Sigmoid colon (tissue), 7 donors: Measurements from ENCODE around the gene ANO1. TPM values are rescaled to one million over a fixed set of nuclear protein-coding genes. Genes with fewer than 3 reads are reported as not detected.

ENCODE experiments used
- DNase-seq: peaks from one replicate; pipeline ENCODE4 v3.0.0-alpha.2; 2019
- H3K27ac ChIP-seq, 4 donors: fragments of 200-600 bp; sonication (generic); one replicate each; pipeline ENCODE4 v1.5.1; 2016 to 2019; ENCODE audit warnings: mild to moderate bottlenecking in 1 of 4
- H3K27me3 ChIP-seq, 3 donors: fragments of 200-600 bp; sonication (generic); one replicate each; pipeline ENCODE4 v1.5.1; 2019; ENCODE audit warnings: mild to moderate bottlenecking in 1 of 3
- H3K36me3 ChIP-seq, 4 donors: fragments of 200-600 bp; sonication (generic); one replicate each; pipeline ENCODE4 v1.5.1; 2016 to 2019
- H3K4me1 ChIP-seq, 4 donors: fragments of 200-600 bp; sonication (generic); one replicate each; pipeline ENCODE4 v1.5.1; 2017 to 2019
- H3K4me3 ChIP-seq, 4 donors: fragments of 200-600 bp; sonication (generic); one replicate each; pipeline ENCODE4 v1.5.1; 2017 to 2019; ENCODE audit warnings: mild to moderate bottlenecking in 2 of 4, moderate library complexity in 1 of 4
- H3K9me3 ChIP-seq, 4 donors: fragments of 200-600 bp in 3 of 4; sonication (generic) in 3 of 4; one replicate each; pipeline versions ENCODE4 v1.5.1 to v1.6.1; 2013 to 2019
- EP300 ChIP-seq, 4 donors: sonication (generic); formaldehyde crosslinking; IDR thresholded peaks; one replicate each; pipeline ENCODE4 v1.6.1; 2017; ENCODE audit warnings: antibody characterized with exemption in 4 of 4
- POLR2A ChIP-seq, 2 donors: fragments of 450-650 bp; IDR thresholded peaks; one replicate each; pipeline ENCODE4 v1.6.1; 2016; ENCODE audit warnings: antibody characterized with exemption in 2 of 2, mild to moderate bottlenecking in 2 of 2, moderate library complexity in 2 of 2
- POLR2AphosphoS5 ChIP-seq, 4 donors: sonication (generic); formaldehyde crosslinking; IDR thresholded peaks; one replicate each; pipeline ENCODE4 v1.6.1; 2017; ENCODE audit warnings: antibody characterized with exemption in 4 of 4
- WGBS, 2 donors: extraction: QIAGEN DNeasy Blood & Tissue Kit; methylation state at CpG; one replicate each; pipeline ENCODE4 v1.1.7; 2013; 5-methylcytosine and 5-hydroxymethylcytosine counted together
- intact Hi-C: fragments of 100-400 bp; cut with DNase I; formaldehyde crosslinking; loops from one replicate; pipeline ENCODE4 v1.15.1; 2023
- polyA plus RNA-seq, 3 donors: library from polyadenylated mRNA; stranded (reverse); fragments of 200-250 nt; gene quantifications; one replicate each; pipeline ENCODE4 v1.2.3, GENCODE V29; 2013
- total RNA-seq, 4 donors: library from RNA; depleted of rRNA; stranded (reverse); fragments of >200 nt; gene quantifications; one replicate each; pipeline ENCODE4 v1.1.0, GENCODE V29; 2016
- TF ChIP-seq, protein P1 (sequence below), 4 experiments: fragments of 450-650 bp in 3 of 4; fragments of 200-600 bp in 1 of 4; IDR thresholded peaks; one replicate each; pipeline ENCODE4 v1.5.1; 2016 to 2019; ENCODE audit warnings: antibody characterized with exemption in 4 of 4, mild to moderate bottlenecking in 3 of 4, moderate library complexity in 2 of 4
- donor health status: healthy with polysubstance abuse.
- donor health status: Bipolar disorder and iron deficiency.
- donor health status: healthy.

Gene ANO1
- total and polyA plus RNA-seq, 7 donors, result 0.60 to 33.9 (median 17.4) TPM

DNA sequence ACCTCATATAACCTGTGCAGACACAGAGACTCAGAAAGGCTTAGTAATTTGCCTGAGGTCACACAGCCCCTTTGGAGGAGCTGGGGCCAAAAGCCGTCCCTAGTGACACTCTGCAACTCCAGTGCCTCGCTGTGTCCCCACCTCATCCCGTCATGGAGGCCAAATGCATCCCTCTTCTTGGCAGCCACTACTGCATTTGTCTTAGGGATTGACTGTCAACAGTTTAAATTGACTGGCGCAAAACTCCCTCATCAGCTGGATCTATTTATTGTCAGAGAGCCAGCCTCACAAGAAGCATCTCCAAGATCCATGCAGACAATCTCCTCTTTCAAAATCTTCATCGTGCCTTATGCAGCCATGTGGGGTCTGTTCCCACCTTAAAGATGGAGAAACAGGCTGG, 35.7 kb downstream of the ANO1 start:
- H3K27me3 ChIP-seq, result peaks cover 0 to 2% (median 0%) of the 10 kb centered on the region in 3 donors
- no peak overlapping the region for H3K27ac ChIP-seq

DNA sequence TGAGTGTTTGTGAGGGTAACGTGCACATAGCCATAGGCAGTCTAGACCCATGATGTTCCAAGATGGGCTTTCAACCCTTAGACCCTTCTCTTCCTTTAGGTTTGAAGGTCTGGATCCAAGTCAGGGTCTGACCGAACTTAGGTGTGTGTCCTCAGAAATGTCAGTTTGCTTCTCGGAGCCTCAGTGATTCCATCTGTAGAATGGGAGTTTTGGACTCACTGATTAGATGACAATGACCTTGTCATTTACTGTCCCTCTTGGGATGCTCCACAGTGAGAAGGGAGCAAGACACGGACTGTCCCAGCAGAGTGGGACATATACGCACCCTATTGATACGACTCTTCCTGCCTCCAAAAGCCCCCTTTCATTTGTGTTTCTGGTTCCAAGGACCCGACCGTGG, 37.7 kb downstream of the ANO1 start:
- Histone ChIP-seq H3K4me1 (peaks cover 0 to 5% (median 0%) of the 10 kb centered on the region in 4 donors), H3K36me3 (no peaks in the 10 kb centered on the region), H3K4me3 (no peak overlapping the region), H3K27me3 (peaks cover 0 to 2% (median 0%) of the 10 kb centered on the region in 3 donors), H3K27ac (no peak overlapping the region), H3K9me3 (no peaks in the 10 kb centered on the region)
- 89 to 92% methylated on average over 8 of the region's 8 CpGs for WGBS, 2 donors
- intact Hi-C loops, result no loop called here
- no peak for DNase-seq
- TF ChIP-seq EP300 (IDR thresholded peaks at IDR 0.05) (no peak), POLR2AphosphoS5 (IDR thresholded peaks at IDR 0.05) (no peak), POLR2A (IDR thresholded peaks at IDR 0.05) (no peak)
- TF ChIP-seq, protein P1, sequence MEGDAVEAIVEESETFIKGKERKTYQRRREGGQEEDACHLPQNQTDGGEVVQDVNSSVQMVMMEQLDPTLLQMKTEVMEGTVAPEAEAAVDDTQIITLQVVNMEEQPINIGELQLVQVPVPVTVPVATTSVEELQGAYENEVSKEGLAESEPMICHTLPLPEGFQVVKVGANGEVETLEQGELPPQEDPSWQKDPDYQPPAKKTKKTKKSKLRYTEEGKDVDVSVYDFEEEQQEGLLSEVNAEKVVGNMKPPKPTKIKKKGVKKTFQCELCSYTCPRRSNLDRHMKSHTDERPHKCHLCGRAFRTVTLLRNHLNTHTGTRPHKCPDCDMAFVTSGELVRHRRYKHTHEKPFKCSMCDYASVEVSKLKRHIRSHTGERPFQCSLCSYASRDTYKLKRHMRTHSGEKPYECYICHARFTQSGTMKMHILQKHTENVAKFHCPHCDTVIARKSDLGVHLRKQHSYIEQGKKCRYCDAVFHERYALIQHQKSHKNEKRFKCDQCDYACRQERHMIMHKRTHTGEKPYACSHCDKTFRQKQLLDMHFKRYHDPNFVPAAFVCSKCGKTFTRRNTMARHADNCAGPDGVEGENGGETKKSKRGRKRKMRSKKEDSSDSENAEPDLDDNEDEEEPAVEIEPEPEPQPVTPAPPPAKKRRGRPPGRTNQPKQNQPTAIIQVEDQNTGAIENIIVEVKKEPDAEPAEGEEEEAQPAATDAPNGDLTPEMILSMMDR (IDR thresholded peaks at IDR 0.05), result no peak

More for the DNA sequence above, 35.7 kb downstream of the ANO1 start:
- peaks cover 0 to 13% (median 6%) of the 10 kb centered on the region in 4 donors for H3K4me1 ChIP-seq
- H3K36me3 ChIP-seq, result no peaks in the 10 kb centered on the region
- DNase-seq, result no peak
- 77 to 86% methylated on average over 5 of the region's 5 CpGs for WGBS, 2 donors
- H3K4me3 ChIP-seq, result no peak overlapping the region
- TF ChIP-seq, protein P1 (IDR thresholded peaks at IDR 0.05), result no peak
- TF ChIP-seq POLR2A (IDR thresholded peaks at IDR 0.05) (no peak), POLR2AphosphoS5 (IDR thresholded peaks at IDR 0.05) (no peak), EP300 (IDR thresholded peaks at IDR 0.05) (no peak)
- intact Hi-C loops, result no loop called here
- H3K9me3 ChIP-seq, result no peaks in the 10 kb centered on the region

DNA sequence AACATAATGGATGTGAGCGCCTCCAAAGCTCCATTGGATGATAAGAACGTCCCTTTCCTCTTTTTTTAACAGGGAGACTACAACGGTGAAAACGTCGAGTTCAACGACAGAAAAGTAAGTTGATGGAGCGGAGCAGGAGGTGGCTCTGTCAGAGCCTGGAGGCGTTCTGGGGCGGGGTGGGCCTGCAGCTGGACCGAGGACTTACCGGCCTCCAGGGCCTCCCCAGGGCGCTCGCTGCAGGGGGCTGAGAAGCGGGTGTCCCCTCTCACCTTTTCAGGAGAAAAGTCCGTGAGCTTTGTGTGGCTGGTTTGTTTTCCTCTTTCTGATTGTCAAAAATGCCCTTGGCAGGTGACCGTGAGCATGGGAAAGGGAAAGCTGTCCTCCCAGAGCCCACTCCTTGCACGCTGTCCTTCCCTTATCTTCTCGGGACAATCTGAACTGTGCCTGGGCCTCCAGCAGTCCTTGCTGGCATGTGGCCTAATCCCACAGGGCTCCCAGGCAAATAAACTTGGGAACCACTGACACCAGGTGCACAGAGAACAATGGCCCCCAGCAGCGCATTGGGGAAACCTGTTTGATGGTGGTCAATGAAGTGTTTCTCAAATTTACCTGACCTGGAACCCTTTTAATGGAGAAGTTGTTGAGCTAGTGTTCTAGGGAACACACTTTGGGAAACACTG, 38.4 kb downstream of the ANO1 start:
- Histone ChIP-seq H3K27ac (no peak overlapping the region), H3K9me3 (no peaks in the 10 kb centered on the region), H3K4me3 (no peak overlapping the region), H3K4me1 (peaks cover 0 to 5% (median 0%) of the 10 kb centered on the region in 4 donors), H3K36me3 (no peaks in the 10 kb centered on the region), H3K27me3 (peaks cover 0 to 2% (median 0%) of the 10 kb centered on the region in 3 donors)
- TF ChIP-seq POLR2A (IDR thresholded peaks at IDR 0.05) (no peak), POLR2AphosphoS5 (IDR thresholded peaks at IDR 0.05) (no peak), EP300 (IDR thresholded peaks at IDR 0.05) (no peak)
- TF ChIP-seq, protein P1 (IDR thresholded peaks at IDR 0.05), result no peak
- no peak for DNase-seq
- intact Hi-C loops, result no loop called here
- WGBS, 2 donors, result 89 to 93% methylated on average over 19 of the region's 19 CpGs

DNA sequence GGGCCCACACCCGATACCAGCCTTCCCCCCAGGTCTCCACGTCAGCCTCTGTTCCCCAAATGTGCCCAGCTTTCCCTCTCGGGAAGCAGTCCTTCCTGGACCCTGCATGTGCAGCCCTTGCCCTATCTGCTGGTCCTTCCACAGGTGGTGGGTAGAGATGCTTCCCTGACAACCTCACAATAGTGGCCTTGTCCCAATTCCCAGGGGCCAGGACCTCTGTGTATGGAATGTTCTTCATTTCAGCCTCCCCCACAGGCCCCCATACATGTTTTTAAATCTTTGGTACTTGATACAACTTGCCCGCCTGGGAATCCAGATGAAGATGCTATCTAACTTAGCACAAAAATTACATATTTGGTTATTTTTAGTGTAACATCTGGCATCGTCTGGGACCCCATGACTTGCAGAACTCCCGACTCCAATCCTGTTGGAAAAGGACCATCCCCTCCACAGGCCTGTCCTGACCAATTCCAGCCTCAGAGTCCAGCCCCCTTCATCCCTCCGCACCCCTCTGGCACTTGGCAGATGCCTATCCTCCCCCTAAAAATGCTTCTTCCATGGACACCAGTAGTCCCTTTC, 39.5 kb downstream of the ANO1 start:
- Histone ChIP-seq H3K36me3 (no peaks in the 10 kb centered on the region), H3K4me3 (no peak overlapping the region), H3K27me3 (peaks cover 0 to 2% (median 0%) of the 10 kb centered on the region in 3 donors), H3K4me1 (no peaks in the 10 kb centered on the region), H3K27ac (no peak overlapping the region), H3K9me3 (no peaks in the 10 kb centered on the region)
- 80 to 91% methylated on average over 7 of the region's 7 CpGs for WGBS, 2 donors
- no peak for TF ChIP-seq EP300 (IDR thresholded peaks at IDR 0.05)
- no peak for TF ChIP-seq POLR2AphosphoS5 (IDR thresholded peaks at IDR 0.05)
- TF ChIP-seq POLR2A (IDR thresholded peaks at IDR 0.05), result no peak
- TF ChIP-seq, protein P1 (IDR thresholded peaks at IDR 0.05), result no peak
- intact Hi-C loops, result no loop called here
- no peak for DNase-seq
